SH-SY5Y (cell line): ENCODE results near the gene KRT79.

Source experiments
- GATA2 ChIP-seq: IDR thresholded peaks from 2 replicates; pipeline ENCODE4 v1.6.1; 2011; ENCODE audit warnings: mild to moderate bottlenecking, low read depth, low read length
- GATA3 ChIP-seq: IDR thresholded peaks from 2 replicates; pipeline ENCODE4 v1.6.1; 2011; ENCODE audit warnings: low read depth, mild to moderate bottlenecking, low read length, moderate library complexity

GRCh38 chr12:52798003-52798670 is 36.0 kb downstream of the KRT79 start:
- TF ChIP-seq GATA3 (no peak), GATA2 (no peak)
